Measurements from ENCODE around the gene IFI16.

DNA sequence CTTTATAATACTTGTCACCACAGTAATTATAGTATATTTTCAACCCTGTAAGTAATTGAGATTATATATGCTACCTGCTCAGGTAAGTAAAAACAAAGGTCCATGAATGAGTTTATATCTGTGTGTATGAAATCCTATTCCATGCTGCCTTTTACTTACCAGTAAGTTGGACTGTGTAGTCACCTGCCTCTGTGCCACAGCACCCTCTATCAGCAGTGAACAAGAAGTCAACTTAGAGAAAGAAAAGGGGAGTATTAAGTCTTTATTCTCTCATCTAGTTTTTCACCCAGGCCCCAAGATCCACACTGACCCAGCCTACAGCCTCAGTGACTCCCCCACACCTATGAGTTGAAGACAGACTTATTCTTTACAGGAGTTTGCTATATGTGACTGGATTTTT is 36.9 kb upstream of the IFI16 start:
- TF ChIP-seq, protein P1, sequence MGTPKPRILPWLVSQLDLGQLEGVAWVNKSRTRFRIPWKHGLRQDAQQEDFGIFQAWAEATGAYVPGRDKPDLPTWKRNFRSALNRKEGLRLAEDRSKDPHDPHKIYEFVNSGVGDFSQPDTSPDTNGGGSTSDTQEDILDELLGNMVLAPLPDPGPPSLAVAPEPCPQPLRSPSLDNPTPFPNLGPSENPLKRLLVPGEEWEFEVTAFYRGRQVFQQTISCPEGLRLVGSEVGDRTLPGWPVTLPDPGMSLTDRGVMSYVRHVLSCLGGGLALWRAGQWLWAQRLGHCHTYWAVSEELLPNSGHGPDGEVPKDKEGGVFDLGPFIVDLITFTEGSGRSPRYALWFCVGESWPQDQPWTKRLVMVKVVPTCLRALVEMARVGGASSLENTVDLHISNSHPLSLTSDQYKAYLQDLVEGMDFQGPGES (IDR thresholded peaks at IDR 0.05): no peak
- TF ChIP-seq, protein P2, sequence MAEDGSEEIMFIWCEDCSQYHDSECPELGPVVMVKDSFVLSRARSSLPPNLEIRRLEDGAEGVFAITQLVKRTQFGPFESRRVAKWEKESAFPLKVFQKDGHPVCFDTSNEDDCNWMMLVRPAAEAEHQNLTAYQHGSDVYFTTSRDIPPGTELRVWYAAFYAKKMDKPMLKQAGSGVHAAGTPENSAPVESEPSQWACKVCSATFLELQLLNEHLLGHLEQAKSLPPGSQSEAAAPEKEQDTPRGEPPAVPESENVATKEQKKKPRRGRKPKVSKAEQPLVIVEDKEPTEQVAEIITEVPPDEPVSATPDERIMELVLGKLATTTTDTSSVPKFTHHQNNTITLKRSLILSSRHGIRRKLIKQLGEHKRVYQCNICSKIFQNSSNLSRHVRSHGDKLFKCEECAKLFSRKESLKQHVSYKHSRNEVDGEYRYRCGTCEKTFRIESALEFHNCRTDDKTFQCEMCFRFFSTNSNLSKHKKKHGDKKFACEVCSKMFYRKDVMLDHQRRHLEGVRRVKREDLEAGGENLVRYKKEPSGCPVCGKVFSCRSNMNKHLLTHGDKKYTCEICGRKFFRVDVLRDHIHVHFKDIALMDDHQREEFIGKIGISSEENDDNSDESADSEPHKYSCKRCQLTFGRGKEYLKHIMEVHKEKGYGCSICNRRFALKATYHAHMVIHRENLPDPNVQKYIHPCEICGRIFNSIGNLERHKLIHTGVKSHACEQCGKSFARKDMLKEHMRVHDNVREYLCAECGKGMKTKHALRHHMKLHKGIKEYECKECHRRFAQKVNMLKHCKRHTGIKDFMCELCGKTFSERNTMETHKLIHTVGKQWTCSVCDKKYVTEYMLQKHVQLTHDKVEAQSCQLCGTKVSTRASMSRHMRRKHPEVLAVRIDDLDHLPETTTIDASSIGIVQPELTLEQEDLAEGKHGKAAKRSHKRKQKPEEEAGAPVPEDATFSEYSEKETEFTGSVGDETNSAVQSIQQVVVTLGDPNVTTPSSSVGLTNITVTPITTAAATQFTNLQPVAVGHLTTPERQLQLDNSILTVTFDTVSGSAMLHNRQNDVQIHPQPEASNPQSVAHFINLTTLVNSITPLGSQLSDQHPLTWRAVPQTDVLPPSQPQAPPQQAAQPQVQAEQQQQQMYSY (CRISPR knock-in tag; IDR thresholded peaks at IDR 0.05): no peak
- TF ChIP-seq CHD2 (IDR thresholded peaks at IDR 0.05; ENCODE audit: borderline replicate concordance, low read depth, low read length) (no peak), JUNB (IDR thresholded peaks at IDR 0.05) (no peak)
- TF ChIP-seq, protein P3, sequence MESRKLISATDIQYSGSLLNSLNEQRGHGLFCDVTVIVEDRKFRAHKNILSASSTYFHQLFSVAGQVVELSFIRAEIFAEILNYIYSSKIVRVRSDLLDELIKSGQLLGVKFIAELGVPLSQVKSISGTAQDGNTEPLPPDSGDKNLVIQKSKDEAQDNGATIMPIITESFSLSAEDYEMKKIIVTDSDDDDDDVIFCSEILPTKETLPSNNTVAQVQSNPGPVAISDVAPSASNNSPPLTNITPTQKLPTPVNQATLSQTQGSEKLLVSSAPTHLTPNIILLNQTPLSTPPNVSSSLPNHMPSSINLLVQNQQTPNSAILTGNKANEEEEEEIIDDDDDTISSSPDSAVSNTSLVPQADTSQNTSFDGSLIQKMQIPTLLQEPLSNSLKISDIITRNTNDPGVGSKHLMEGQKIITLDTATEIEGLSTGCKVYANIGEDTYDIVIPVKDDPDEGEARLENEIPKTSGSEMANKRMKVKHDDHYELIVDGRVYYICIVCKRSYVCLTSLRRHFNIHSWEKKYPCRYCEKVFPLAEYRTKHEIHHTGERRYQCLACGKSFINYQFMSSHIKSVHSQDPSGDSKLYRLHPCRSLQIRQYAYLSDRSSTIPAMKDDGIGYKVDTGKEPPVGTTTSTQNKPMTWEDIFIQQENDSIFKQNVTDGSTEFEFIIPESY (IDR thresholded peaks at IDR 0.05): no peak
